Activated naive CD4-positive, alpha-beta T cell treated with anti-CD3 and anti-CD28 coated beads, Interleukin-2, amount 10 ng/mL, durations not matched to agents 5 hours and 36 hours (primary cell): Measurements from ENCODE around the gene RABL2B. TPM values are rescaled to one million over a fixed set of nuclear protein-coding genes. Genes with fewer than 3 reads are reported as not detected.

Source experiments
- total RNA-seq, 2 experiments: library from RNA; stranded (reverse); gene quantifications; one replicate each; pipeline ENCODE4 v1.2.3, GENCODE V29; 2021

Gene RABL2B
- 10 to 100 TPM; 25.8 to 28.2 TPM for total RNA-seq

DNA sequence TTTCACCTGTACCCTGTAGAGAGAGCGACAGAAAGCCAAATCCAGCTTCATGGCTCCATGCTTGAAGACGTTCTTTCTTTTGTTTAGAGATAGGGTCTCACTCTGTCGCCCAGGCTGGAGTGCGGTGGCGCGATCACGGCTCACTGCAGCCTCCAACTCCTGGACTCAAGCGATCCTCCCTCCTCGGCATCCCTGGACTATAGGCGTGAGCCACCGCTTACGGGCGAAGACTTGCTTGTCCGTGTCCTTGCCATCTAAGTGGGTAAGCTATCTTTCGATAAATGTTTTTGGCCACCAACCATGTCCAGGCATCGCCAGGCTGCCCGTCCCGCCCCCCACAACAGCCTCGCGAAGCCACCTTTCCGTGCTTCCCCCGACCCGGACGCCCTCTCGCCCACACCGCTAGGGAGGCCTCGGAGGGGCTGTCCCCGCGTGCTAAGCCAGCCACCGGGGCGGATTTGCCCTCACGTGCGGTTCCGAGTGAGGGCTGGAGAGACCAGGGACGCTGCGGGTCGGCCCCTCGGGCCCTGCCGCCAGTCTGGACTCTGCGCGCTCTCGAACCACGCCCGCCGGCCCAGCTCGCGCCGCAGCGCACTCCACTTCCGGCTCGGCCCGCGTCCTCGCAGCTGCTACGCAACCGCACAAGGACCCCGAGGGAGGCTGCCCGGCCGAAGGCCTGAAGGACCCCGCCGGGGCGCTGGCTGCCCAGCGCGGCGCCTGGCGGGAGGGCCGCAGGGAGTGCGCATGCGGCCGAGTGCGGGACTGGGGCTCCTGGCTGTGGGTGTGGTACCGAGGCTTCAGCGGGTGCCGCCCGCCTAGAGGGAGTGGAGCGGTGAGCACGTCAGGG, at the start of gene RABL2B:
Gene RABL2B (minus strand): TSS at position 604 of the 847 bp plus-strand sequence. CDS start 1,342 bp downstream, outside the sequence.

DNA sequence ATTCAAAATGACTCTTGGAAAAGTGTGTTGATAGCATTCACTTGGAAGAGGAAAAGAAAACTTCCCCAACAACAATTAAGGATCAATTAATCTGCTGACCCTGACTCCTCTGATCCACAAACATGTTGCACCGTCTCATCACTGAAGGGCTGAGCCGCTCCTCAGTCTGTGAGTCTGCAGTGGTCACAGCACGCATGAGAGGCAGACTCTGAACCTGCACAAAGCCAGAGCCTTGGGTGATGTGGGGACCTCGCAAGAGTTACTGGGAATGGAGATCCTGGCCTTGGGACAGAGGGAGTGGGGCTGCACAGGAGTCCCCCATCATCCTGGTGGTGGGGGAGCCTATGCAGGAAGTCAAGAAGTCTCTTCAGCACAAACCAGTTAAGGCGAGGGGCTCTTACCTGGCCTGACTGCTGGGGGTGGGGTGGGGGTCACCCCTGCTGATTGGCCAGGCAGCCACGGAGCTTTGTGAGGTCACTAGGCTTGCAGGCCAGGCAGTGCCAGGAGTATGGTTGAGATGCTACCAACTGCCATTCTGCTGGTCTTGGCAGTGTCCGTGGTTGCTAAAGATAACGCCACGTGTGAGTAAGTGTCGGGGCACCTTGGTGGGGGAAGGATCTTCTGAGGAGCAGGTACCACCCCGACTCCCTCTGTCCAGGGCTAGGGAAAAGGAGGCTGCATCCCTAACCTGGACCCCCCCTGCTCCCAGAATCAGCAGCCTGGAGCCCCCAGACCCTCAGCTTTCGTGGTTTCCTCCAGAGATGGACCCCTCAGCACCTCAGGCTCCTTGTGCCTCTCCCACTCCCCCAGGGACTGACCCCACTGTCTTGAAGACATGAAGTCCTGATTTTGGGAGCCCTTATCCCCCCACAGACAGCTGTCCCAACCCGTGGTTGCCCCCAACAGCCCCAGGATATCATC, 45.4 kb downstream of the RABL2B start, which contains the start of gene ACR:
Gene ACR (plus strand): TSS at position 477 of the 921 bp plus-strand sequence. CDS start 32 bp downstream, at position 509.

Other genes with a start within 250 kb of the RABL2B start
- gene KLHDC7B, start 237.7 kb downstream of the RABL2B start, total RNA-seq: 1 to 10 TPM; 6.4 to 7.6 TPM
- not detected for gene SYCE3, start 220.7 kb downstream of the RABL2B start, total RNA-seq
- gene CPT1B, start 205.2 kb downstream of the RABL2B start, total RNA-seq: 10 to 100 TPM; 54.9 to 59.9 TPM
- gene CHKB, start 200.8 kb downstream of the RABL2B start, total RNA-seq: 100 to 1,000 TPM; 111 to 117 TPM
- gene MAPK8IP2, start 182.8 kb downstream of the RABL2B start, total RNA-seq: under 1 TPM; 0.12 to 0.28 TPM
- 10 to 100 TPM; 56.8 to 59.1 TPM for gene ARSA, start 155.5 kb downstream of the RABL2B start, total RNA-seq
- not detected for gene SHANK3, start 110.8 kb downstream of the RABL2B start, total RNA-seq
- not detected for gene ACR, start 45.4 kb downstream of the RABL2B start, total RNA-seq